Renal pelvis (tissue), 4 donors: ENCODE results near the gene YBX2. TPM values are rescaled to one million over a fixed set of nuclear protein-coding genes. Genes with fewer than 3 reads are reported as not detected.

ENCODE experiments used
- DNase-seq: peaks from one replicate; pipeline ENCODE4 v3.0.0-alpha.2; 2013
- polyA plus RNA-seq, 3 donors: library from polyadenylated mRNA; unstranded; fragments of 120-200 nt; gene quantifications; one replicate each; pipeline ENCODE4 v1.2.1, GENCODE V29; 2013; ENCODE audit not compliant: insufficient read length in 3 of 3

YBX2 gene
- polyA plus RNA-seq, 3 donors, result 4.0 to 4.7 (median 4.2) TPM

DNA sequence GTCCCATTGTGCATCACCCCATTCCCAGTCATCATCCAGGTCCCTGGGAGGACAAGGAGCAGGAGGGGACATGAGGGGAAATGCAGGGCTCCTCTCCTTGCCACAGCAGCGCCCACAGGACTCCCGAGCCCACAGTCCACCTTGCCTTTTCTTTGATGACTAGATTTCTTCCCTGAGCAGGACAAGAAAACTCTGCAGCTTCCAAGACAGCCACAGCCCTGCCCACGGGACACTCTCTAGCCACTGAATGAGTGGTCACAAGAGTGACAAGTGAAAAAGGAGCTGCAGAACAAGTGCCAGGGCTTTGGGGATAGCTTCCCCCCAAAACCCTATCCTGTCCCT lies 30.0 kb upstream of the YBX2 start:
- no peak for DNase-seq

DNA sequence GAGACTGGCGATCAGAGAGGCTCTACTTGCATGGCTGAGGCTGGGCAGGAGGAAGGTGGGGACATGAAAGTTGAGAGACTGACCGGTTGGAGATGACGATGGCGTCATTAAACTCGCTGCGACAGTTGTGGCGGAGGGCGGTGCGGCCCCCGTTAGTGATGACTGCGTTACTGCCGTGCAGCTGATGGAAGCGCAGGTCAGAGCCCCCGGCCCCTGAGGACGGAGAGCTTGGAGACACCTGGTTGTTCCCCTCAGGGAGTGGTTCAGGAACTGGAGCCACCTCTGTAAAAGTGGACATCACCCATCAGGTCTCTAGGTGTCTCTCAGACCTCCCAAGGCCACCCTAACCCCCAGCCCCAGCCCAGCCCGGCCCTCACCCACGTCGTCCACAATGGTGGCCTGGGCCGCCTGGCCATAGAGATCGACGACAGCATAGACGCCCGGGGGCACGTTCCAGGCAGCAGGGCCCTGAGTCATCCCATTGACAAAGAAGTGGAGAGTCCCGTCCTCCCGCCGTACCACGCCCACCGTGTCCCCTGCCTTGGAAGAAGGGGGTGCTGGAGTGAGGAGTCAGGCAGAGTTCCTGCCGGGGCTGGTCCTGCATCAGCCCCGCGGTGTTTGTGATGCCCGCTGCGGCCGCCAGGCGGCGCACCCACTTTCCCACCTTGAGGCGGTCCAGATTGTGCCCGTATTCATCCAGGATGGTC lies 29.4 kb upstream of the YBX2 start:
- no peak for DNase-seq

DNA sequence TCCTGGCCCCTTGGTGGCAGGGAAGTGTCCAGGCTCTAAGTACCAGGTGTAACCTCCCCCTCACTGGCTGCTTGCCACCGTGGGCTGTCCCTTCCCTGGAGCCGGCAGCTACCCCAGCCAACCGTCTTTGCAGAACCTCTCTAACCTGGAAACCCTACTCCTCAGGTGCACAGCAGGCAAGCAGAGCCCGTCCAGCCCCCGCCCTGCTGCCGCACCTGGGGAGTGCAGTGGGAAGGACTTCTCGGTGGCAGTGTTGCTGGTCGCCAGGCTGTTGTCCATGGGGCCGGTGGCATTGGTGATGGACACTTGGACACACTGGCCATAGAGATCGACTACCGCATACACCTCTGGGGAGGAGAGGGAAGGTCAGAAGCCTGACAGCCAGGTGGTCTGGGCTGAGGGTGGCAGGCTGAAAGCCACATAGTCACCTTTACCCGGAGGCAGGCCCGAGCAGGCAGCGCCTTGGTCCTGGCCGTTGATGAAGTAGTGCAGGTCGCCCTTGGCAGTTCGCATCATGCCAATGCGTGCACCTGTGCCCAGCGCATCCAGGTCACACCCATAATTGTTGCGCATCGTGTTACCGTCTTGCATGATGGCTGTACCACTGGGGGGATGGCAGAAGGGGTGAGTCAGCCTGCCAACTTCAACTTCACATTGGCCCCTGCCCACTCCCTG lies 28.2 kb upstream of the YBX2 start:
- DNase-seq, result no peak

DNA sequence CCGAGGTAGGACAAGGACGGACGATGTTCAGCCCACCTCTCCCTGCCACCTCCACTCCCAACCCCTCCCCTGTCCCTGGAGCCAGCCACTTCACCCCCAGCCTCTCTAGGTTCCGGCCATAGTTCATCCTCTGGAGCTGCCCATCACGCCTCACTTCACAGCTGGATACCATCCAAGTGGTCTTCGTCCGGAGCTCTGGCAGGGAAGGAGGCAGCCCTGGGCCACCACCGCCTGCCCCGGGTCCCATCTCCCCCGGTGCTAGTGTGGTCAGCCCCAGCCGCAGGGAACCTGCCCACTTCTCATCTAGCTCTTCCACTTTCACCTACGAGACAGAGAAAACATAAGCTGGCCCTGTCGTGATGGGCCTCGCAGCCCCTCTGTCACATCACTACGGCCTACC lies 27.0 kb upstream of the YBX2 start:
- no peak for DNase-seq

DNA sequence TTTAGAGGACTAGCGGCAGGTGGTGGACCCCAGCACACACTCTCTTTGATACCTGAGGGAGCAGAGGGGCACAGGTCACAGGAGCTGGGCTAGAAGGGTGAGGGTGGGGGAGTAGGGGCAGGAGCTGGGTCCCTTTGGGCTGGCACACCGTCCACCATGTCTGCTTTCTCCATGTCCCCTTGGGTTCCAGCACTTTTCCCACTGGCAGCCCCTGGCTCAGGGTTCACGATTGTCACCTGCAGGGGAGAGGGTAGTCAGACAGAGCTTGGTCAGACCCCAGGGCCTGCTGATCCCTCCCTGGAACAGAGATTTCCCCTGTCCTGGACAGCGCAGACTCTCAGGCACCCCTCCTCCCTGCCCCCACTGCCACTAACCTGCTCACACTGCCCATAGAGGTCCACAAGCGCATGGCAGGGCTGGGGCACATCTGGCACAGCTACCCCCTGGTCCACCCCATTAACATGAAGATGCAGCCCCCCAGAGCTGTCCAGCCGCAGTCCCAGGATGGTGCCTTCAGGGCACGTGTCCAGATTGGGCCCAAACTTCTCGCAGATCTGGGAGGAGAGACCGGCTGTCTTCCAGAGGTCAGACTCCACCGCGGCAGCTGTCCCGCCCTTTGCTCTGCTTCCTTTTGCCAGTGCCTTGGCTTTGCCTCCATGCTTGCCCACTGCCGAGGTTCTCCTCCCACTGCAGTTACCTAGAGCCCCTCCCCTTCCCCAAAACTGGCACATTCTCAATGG lies 23.9 kb upstream of the YBX2 start:
- DNase-seq, result no peak

DNA sequence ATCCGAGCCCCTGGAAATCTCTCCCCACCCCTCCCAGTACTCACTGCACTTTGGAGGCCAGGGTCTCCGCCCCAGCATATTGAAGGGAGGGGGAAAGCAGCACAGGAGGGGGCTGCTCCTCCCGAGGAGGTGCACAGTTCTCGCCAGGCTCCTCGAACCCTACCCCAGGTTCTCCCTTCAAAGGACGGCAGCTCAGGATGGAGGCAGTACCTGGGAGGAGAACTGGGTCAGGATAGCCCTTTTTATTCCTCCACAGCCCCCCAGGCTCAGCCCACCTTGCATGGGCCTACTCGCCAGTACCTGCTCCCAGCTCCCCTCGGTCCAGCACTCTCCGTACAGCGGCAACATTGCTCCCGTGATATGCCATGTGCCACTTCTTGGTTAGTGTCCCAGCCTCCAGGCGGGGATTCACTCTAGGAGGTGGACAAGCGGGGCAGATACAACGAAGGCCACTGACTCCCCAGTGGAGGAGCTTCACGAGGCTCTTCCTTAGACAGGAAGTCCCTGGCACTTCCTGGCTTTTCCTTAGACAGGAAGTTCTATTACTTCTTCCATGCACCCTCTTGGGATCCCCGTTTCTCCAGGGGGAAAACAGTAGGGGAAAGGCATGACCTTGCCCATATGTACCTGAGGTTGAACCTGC lies 22.8 kb upstream of the YBX2 start:
- DNase-seq, result no peak

DNA sequence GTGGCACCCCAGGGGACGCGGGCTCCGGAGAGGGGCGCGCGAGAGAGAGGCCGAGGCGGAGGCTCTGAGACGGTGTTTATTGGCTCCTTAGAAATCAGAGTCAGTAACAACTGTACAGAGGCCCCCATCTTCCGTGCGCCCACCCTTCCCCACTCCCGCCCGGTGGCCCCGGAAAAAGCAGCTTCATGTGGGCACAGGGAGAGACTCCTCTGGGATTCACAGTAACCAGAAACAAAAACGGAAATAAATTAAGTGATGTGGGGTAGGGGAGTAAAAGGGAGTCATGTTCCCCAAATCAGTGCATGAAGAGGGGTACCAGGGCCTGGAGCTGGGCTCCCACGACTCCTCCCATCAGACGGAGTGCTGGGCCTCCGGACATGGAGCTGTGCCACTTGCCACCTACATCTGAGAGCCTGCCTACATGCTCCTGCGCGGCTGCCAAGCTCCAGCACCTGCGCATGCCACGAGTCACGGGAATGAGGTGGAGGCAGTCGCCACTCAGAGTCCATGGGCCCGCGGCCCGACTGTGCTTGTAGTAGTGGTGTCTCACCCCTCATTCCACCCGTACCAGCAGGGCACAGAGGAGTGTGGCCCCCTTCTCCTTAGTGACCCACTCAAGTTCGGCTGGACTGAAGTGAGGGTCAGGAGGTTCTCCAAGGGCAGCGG lies 21.3 kb upstream of the YBX2 start:
- DNase-seq, result no peak

DNA sequence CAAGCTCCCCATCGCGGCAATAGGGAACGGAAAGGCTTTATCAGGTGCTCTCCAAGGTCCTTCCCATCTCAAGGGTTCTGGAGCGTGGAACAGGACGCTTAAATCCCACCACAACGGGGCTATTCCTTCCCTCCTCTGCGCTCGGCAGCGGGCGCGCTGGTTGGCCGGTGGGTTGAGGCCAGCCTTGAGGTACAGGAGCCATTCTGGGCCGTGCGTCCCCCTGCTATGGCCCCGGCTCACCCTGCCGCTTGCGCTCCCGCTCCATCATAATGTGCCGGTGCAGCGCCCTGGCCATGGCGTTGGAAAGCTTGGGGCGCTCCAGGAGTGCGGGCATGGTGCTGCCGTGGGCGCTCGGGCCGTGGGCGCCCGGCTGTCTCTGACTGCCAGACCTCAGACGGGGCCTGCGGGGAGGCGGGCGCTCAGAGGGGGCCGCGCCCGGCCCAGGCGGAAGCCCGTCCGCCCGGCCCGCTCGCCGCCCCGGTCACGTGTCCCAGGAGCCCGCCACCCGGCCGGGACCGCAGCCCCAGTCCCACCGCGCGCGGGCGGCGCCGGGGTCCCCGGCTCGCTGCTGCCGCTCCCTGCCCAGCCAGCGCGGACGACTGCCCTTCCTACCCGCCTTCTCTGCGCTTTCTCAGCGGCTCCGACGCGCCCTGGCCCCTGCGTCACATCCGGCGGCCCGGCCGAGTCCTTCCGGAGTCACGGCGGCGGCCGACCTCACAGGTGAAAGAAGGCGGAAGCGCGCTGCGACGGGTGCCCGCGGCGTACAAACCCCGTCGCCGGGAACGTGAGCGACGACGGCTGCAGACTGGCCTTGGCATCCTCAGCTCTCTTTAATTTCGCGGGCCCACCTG lies 20.5 kb upstream of the YBX2 start, which contains the start of gene GPS2:
TSS of gene GPS2 (minus strand) at position 642 of the 851 bp plus-strand sequence. CDS start at position 334, 308 bp downstream.
- peak; percentile 89 for DNase-seq

DNA sequence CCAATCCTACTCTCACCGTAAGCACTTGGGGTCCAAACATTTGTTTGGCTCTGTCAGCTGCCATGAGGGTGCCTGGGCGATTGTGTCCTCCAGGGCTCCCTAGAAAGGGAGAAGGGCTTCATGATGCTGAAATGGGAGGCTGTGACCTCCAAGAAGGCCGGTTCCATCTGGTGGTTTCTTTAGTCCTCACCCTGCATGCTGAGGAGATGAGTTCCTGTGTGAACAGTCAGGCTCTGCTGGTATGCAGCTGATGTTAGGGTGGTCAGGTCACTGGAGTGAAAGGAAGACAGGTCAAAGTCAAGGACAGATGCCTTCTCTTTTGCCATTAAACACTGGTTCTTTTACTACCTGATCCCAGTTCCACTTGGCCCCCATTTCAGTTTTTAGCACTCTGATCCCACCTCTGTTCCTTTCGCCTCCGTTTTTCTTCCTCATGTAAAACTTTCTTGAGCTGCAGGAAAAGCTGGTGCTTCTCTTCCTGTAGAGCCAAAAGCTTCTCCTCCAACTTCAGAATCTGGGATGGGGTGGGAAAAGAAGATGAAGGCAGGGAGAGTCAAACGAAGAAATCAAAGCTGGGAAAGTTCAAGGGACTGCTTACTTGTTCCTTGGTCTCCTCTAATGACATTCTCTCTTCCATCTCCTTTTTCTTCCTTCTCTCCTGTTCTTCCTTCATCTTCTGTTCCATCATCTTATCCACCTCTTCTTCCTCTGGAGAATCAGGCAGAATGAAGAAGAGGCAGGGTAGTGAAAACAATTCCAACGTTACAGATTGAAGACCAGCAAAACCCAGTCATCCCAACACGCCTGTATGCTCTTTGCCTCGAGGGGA lies 19.7 kb upstream of the YBX2 start:
- DNase-seq, result no peak

DNA sequence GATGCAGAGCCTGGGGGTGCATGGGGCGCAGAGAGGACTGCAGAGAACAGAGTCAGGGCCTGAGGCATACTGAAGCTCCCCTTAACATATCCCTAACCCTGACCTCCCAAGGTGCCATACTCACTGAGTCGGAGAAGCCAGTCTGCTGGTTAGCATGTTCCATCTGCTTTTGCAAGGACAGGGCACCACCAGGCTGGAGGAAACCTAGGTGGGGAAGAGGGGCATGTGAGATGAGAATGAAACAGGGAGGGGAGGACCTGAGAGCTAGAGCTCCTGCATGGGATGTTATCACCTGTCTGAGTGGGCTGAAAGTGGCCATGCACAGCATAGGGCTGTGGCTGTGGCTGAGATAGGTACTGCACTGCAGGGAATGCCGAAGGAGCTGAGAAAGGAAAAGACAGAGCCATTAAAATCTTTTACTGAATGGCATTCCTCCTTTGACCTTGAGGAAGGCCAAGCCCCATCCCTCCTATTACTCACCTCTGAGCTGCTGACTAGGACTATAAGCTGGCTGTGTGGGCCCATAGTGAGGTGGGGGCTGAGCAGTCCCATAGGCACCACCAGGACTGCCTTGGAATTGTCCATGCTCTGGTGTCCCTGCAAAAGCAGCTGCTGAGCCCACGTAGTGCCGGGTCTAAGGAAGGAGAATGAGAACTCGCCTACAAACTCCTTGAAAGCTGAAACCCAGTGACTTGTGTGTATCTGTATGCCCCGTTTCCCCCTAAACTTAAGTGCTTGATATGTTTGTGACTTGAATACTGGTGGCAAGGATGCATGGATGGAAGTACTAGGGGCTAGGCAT lies 18.9 kb upstream of the YBX2 start:
- no peak for DNase-seq

DNA sequence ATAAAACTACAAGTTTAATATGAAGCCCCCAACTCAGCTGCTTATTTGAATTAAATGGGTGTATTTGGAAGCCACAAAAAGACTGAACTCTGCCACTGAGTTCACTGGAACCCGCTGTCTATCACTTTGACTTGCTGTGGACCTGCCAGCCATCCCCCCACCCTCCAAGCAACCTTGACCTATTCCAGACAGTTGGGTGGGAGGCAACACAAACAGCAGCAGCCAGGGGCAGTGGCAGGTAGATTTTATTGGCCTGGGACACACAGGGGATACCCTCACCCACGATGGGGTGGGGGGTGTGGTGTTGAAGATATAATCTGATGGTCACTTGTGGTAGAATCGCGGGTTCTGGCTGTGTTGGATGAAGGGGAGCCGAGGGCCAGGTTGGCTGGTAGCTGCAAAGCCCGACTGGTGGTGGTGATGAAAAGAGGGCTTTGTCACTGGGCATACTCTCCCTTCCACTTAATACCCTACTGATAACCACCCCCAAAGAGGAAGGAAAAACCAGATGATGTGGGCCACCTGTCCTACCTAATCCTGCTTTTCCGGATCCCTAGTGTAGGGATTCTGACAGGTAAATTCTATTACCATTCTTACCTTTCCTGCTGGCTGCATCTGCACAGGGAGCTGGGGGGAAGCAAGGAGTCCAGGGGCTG lies 18.1 kb upstream of the YBX2 start:
- no peak for DNase-seq

DNA sequence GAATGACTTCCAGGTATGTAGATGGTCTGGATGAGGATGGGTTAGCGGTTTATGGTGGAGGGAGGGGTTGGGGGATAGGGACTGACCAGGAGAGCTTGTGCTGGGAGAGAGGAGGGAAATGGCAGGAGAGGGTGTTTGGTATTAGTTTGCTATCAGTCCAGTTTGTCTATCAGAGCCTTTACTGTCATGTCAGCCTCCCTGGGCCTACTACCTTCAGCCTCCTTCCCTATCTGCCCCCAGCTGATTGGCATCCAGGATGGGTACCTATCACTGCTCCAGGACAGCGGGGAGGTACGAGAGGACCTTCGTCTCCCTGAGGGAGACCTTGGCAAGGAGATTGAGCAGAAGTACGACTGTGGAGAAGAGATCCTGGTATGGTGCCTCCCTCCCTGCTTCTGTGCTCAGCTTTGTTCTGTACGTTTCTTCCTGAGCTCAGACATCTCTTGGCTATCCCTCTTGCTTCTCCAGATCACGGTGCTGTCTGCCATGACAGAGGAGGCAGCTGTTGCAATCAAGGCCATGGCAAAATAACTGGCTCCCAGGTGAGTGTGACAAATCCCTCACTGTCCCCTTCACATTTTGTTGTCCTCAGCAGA lies 16.8 kb upstream of the YBX2 start:
- DNase-seq, result no peak

DNA sequence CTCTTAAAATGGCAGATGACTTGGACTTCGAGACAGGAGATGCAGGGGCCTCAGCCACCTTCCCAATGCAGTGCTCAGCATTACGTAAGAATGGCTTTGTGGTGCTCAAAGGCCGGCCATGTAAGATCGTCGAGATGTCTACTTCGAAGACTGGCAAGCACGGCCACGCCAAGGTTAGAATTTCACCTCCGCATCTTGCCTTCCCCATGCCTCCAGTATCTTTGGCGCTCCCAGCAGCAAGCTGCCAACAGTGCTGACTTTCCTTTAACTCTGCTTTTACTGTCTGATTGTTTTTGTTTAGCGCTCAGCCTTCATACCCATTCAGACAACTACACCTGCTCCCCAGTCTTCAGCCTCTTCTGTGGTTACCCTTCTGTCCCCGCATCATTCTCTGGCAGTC lies 15.2 kb upstream of the YBX2 start:
- no peak for DNase-seq

DNA sequence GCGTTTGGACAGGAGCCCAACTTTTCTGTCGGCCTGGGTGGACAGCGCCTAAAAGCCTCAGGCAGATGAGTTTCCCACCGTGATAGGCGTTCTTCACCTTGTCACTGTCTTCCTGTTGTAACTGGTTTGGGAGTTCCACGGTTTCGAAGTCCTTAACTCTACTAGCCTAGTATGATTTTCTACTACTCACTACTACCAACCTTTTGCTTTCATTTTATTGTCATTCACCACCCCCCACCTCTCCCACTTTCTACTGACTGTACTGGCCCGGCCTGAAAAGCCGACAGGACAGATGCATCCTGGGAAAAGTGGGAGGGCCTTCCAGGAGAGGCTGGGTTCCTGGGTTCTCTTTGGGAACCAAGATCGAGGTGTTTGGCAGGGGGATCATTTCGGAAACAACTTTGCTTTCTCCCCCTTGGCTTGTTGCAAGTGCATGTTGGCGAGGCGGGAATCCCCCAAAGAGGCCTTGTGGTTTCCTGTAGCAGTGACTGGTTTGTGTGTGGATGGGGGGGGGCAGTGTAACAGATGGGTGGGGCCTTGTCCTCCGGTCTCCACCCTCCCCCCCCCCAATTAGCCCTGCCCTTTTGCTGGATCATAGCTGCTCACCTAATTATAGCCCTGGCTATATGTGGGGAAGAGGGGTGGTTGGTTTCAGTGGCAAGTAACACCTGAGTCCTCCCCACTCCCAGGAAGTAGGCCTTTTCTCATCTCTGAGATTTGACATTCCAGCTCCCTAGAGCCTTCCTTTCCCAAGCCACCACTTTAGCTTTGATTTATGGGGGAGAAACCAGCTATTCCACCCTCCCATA lies 14.4 kb upstream of the YBX2 start:
- no peak for DNase-seq

DNA sequence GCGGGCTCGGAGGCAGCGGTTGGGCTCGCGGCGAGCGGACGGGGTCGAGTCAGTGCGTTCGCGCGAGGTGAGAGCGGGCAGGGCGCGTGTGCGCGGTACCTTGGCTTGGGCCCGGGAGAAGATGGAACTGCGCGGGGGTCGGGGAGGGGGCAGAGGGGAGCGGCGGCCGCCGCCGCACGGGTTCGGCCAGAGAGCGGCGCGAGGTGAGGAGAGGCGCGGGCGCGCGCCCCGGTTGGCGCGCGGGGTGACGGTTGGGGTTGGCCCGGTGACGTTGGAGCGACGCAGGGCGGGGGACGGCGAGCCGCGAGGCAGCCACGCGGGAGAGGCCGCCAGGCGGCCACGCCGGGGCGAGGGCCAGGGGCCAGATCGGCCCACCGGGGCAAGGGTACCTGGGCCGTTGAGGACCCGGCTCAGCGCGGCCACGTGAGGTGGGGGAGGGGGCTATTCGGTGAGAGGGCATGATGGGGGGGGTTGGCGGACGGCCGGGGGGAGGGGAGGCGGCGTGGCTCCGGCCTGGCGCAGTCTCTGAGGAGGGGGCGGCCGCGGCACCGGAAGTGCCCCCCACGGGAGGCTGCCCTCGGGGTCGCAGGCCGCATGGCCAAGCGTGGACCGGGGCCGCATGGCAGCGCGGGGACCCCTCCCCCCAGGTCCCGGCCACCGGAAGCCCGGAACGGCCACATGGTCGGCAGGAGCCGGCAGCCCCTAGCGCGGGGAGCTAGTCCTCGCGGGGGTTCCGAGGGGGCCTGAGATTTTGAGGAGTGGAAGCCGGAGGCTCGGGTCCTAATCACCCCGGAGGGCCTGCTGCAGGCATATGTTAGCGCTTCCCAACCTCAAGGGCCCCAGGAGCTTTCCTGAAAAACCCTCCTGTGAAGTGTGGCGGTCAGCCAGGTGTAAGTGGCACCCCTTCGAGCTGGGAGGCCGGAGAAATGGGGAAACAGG lies 13.5 kb upstream of the YBX2 start:
- no peak for DNase-seq
